ENCODE results near the gene MNT. TPM values are rescaled to one million over a fixed set of nuclear protein-coding genes. Genes with fewer than 3 reads are reported as not detected.

The MNT gene
- polyA plus RNA-seq, 1 experiment: 2.2 TPM

- H3K27ac ChIP-seq (ENCODE audit: low read depth, low read length): no peak overlapping the region
- DNase-seq (ENCODE audit: low read depth, low spot score): no peak
- ChIA-PET CTCF (interaction anchor here (0.9 to 5.8 kb wide), 2 partner anchors 35 to 37 kb away, joined by 4 to 320 read pairs; no protein-coding TSS in a partner anchor), POLR2A (interaction anchor here (0.7 kb wide), 1 partner anchor 16 kb away, joined by 3 read pairs; no protein-coding TSS in a partner anchor)
- no peak overlapping the region for H3K4me3 ChIP-seq (ENCODE audit: low read depth, low read length)
- TF ChIP-seq, protein P1, sequence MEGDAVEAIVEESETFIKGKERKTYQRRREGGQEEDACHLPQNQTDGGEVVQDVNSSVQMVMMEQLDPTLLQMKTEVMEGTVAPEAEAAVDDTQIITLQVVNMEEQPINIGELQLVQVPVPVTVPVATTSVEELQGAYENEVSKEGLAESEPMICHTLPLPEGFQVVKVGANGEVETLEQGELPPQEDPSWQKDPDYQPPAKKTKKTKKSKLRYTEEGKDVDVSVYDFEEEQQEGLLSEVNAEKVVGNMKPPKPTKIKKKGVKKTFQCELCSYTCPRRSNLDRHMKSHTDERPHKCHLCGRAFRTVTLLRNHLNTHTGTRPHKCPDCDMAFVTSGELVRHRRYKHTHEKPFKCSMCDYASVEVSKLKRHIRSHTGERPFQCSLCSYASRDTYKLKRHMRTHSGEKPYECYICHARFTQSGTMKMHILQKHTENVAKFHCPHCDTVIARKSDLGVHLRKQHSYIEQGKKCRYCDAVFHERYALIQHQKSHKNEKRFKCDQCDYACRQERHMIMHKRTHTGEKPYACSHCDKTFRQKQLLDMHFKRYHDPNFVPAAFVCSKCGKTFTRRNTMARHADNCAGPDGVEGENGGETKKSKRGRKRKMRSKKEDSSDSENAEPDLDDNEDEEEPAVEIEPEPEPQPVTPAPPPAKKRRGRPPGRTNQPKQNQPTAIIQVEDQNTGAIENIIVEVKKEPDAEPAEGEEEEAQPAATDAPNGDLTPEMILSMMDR (IDR thresholded peaks at IDR 0.05; ENCODE audit: low read depth, low read length): no peak
- H3K9me3 ChIP-seq (ENCODE audit: control insufficient read depth, insufficient read depth, low read length): no peaks in the 10 kb centered on the region
- no peaks in the 10 kb centered on the region for H3K27me3 ChIP-seq (ENCODE audit: control insufficient read depth, insufficient read depth, low read length)
Observed at GRCh38 chr17:2379489-2380225, 21.2 kb downstream of the MNT start.

DNA sequence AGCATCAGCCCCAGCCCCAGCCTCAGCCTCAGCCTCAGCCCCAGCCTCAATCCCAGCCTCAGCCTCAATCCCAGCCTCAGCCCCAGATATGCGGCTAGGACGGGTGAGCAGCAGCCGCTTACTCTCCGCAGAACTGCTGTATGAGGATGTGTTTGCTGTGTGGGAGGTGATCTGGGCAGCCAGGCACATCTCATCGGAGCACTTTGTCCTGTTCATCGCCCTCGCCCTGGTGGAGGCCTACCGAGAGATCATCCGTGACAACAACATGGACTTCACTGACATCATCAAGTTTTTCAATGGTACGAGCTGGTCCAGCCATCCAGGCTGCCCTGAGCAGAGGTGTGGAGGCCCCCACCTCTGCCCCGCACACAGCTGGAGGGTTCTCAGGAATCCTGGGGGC lies 22.0 kb downstream of the MNT start:
- TF ChIP-seq, protein P1 (IDR thresholded peaks at IDR 0.05; ENCODE audit: low read depth, low read length): no peak
- POLR2A ChIA-PET: interaction anchor here (0.7 kb wide), 1 partner anchor 17 kb away, joined by 3 read pairs; no protein-coding TSS in a partner anchor
- no peak overlapping the region for H3K27ac ChIP-seq (ENCODE audit: low read depth, low read length)
- DNase-seq (ENCODE audit: low read depth, low spot score): no peak
- H3K9me3 ChIP-seq (ENCODE audit: control insufficient read depth, insufficient read depth, low read length): no peaks in the 10 kb centered on the region
- H3K4me3 ChIP-seq (ENCODE audit: low read depth, low read length): no peak overlapping the region
- H3K27me3 ChIP-seq (ENCODE audit: control insufficient read depth, insufficient read depth, low read length): no peaks in the 10 kb centered on the region
- CTCF ChIA-PET: interaction anchor here (0.7 to 0.9 kb wide), 2 partner anchors 37 kb away, joined by 3 to 4 read pairs; no protein-coding TSS in a partner anchor

- H3K27ac ChIP-seq (ENCODE audit: low read depth, low read length): no peak overlapping the region
- CTCF ChIA-PET: no interaction called here
- POLR2A ChIA-PET: no interaction called here
- H3K4me3 ChIP-seq (ENCODE audit: low read depth, low read length): no peak overlapping the region
- no peaks in the 10 kb centered on the region for H3K9me3 ChIP-seq (ENCODE audit: control insufficient read depth, insufficient read depth, low read length)
- TF ChIP-seq, protein P1 (IDR thresholded peaks at IDR 0.05; ENCODE audit: low read depth, low read length): no peak
- no peaks in the 10 kb centered on the region for H3K27me3 ChIP-seq (ENCODE audit: control insufficient read depth, insufficient read depth, low read length)
- DNase-seq (ENCODE audit: low read depth, low spot score): no peak
Observed at GRCh38 chr17:2377659-2378058, 23.2 kb downstream of the MNT start.

DNA sequence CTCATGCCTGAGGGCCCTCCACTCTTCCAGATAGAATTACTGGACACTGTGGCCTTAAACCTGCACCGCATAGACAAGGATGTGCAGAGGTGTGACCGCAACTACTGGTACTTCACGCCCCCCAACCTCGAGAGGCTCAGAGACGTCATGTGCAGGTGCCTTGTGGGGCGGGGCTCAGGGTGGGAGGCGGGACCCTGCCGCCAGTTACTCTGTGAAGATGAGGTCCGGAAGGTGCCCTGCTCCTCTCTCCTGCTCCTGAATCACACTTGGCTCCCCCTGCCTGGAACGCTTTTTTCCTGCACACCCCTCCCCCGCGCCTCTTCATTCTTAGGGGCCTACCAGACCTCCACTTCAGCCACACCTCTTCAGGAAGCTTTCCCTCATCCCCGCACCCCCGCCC lies 24.8 kb downstream of the MNT start:
- TF ChIP-seq, protein P1 (IDR thresholded peaks at IDR 0.05; ENCODE audit: low read depth, low read length): no peak
- ChIA-PET CTCF (no interaction called here), POLR2A (no interaction called here)
- H3K9me3 ChIP-seq (ENCODE audit: control insufficient read depth, insufficient read depth, low read length): no peaks in the 10 kb centered on the region
- no peaks in the 10 kb centered on the region for H3K27me3 ChIP-seq (ENCODE audit: control insufficient read depth, insufficient read depth, low read length)
- no peak for DNase-seq (ENCODE audit: low read depth, low spot score)
- no peak overlapping the region for H3K4me3 ChIP-seq (ENCODE audit: low read depth, low read length)
- H3K27ac ChIP-seq (ENCODE audit: low read depth, low read length): no peak overlapping the region

- CTCF ChIA-PET: interaction anchor here (1.0 kb wide), 1 partner anchor 41 kb away, joined by 3 read pairs; no protein-coding TSS in a partner anchor
- H3K27ac ChIP-seq (ENCODE audit: low read depth, low read length): no peak overlapping the region
Observed at GRCh38 chr17:2375406-2375805, 25.5 kb downstream of the MNT start.

More at GRCh38 chr17:2375406-2375805, 25.5 kb downstream of the MNT start:
- H3K4me3 ChIP-seq (ENCODE audit: low read depth, low read length): no peak overlapping the region
- no peaks in the 10 kb centered on the region for H3K27me3 ChIP-seq (ENCODE audit: control insufficient read depth, insufficient read depth, low read length)
- no peak for DNase-seq (ENCODE audit: low read depth, low spot score)
- H3K9me3 ChIP-seq (ENCODE audit: control insufficient read depth, insufficient read depth, low read length): no peaks in the 10 kb centered on the region
- TF ChIP-seq, protein P1 (IDR thresholded peaks at IDR 0.05; ENCODE audit: low read depth, low read length): no peak
- POLR2A ChIA-PET: no interaction called here

All from AG04450 (cell line).